C4-2B (cell line): Measurements from ENCODE around the gene ARHGAP33.

ENCODE experiments used
- ZFX ChIP-seq: fragments of 450-650 bp; IDR thresholded peaks from 2 replicates; pipeline ENCODE4 v1.6.1; 2017
- TF ChIP-seq, protein P1 (sequence below): fragments of 450-650 bp; conservative IDR thresholded peaks from 2 replicates; pipeline ENCODE4 v1.5.1; 2017; ENCODE audit warnings: mild to moderate bottlenecking

DNA sequence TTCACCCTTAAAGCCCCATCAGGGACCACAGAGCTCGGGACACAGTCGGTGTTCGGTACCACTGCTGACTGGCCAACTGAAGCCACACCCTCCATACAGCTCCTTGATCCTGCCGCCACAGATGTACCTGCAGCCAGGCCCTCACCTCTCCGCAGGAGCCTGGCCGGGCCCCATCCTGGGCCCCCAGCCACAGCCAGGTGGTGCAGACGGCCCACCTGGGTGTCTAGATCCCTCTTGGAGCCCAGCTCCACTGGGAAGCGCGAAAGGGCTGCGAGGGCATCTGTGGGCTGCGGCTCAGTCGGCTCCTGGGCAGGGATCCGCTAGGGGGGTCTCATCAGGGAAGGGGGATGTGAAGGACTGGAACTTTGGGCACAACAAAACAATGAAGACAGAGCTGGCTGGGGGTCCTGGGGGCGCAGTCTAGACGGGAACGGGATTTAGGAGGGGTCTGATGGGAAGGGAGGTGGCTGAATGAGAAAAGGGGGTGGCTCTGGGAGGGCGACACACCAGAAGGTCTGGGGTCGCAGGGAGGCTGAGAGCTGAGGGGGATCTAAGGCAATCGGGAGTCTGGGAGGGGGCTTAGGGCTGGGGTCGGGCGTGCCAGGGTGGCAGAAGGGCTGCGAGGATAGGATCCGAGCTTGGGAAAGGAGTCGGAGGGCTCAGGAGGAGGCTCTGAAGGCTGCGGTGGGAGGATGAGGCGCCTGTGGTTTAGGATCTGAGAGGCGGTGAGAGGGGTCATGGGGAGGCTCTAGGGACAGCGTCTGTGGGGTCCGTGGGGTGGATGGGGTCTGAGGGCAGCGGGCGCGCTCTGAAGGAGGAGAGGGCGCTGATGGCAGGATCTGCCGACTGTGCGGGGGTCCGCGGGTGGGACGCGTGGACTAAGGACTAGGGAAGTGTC, 21.5 kb downstream of the ARHGAP33 start:
- TF ChIP-seq, protein P1, sequence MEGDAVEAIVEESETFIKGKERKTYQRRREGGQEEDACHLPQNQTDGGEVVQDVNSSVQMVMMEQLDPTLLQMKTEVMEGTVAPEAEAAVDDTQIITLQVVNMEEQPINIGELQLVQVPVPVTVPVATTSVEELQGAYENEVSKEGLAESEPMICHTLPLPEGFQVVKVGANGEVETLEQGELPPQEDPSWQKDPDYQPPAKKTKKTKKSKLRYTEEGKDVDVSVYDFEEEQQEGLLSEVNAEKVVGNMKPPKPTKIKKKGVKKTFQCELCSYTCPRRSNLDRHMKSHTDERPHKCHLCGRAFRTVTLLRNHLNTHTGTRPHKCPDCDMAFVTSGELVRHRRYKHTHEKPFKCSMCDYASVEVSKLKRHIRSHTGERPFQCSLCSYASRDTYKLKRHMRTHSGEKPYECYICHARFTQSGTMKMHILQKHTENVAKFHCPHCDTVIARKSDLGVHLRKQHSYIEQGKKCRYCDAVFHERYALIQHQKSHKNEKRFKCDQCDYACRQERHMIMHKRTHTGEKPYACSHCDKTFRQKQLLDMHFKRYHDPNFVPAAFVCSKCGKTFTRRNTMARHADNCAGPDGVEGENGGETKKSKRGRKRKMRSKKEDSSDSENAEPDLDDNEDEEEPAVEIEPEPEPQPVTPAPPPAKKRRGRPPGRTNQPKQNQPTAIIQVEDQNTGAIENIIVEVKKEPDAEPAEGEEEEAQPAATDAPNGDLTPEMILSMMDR: no peak
- TF ChIP-seq ZFX: no peak
